K562 (cell line): Measurements from ENCODE around the gene RHOF. TPM values are rescaled to one million over a fixed set of nuclear protein-coding genes. Genes with fewer than 3 reads are reported as not detected.
A peak's percentile ranks its signal among the peaks of the same experiment; 100 is the strongest.

Source experiments
- ATAC-seq: fragments of 200-7000 bp; cut with Tn5 transposase; 3 replicates; pipeline ENCODE4 v1.9.1; 2020; ENCODE audit warnings: moderate library complexity
- BruUV-seq: library from RNA; stranded (reverse); fragments of 400-500 nt; replicated peaks from 2 replicates; lab custom pipeline; 2021; lab: Mats Ljungman, UMichigan
- CTCF ChIA-PET: fragments of 300-600 bp; formaldehyde crosslinking; extraction: SDS; loops from one replicate; lab custom pipeline; 2021; ENCODE audit warnings: low intra/inter-chr PET ratio; lab: Yijun Ruan, JAX
- POLR2A ChIA-PET: fragments of 300-600, 350-650 bp; sonication (Branson Sonifier 250); formaldehyde crosslinking; extraction: SDS; loops from one replicate; lab custom pipeline; 2021; ENCODE audit warnings: antibody characterized with exemption, inconsistent platforms; lab: Yijun Ruan, JAX
- DNase-seq, 4 experiments: peaks; one replicate each; pipeline versions ENCODE4 v3.0.0 to v3.0.0-alpha.2; 2011 to 2018; ENCODE audit warnings: low spot score in 3 of 4, mixed read lengths in 3 of 4; ENCODE audit errors: extremely low read depth in 1 of 4
- FAIRE-seq: peaks from 2 replicates; lab custom pipeline; 2011; peaks lifted over from hg19 to GRCh38; lab: Jason Lieb, UNC
- H2AFZ ChIP-seq: 2 replicates; pipeline ENCODE4 v1.6.0; 2011; ENCODE audit warnings: low read depth, low read length, control low read depth, inconsistent platforms
- H3K27ac ChIP-seq: fragments of 200-600 bp; 3 replicates; pipeline ENCODE4 v1.8.0; 2011; ENCODE audit warnings: low read depth, mild to moderate bottlenecking, control low read depth, inconsistent platforms, low read length, moderate library complexity, mixed read lengths; ENCODE audit errors: extremely low read depth
- H3K27me3 ChIP-seq, 2 experiments: fragments of 300-600 bp in 1 of 2; 2 replicates in 1 of 2; 3 replicates in 1 of 2; pipeline versions ENCODE4 v1.6.0 to v1.8.0; 2011; ENCODE audit warnings: inconsistent platforms in 2 of 2, low read length in 2 of 2, mild to moderate bottlenecking in 1 of 2, mixed read lengths in 1 of 2, moderate library complexity in 1 of 2; ENCODE audit not compliant: control insufficient read depth in 2 of 2, insufficient read depth in 2 of 2
- H3K36me3 ChIP-seq: fragments of 300-600 bp; 3 replicates; pipeline ENCODE4 v1.8.0; 2011; ENCODE audit warnings: mild to moderate bottlenecking, low read length, inconsistent platforms; ENCODE audit not compliant: control insufficient read depth, insufficient read depth
- H3K4me1 ChIP-seq, 2 experiments: fragments of 200-600 bp in 1 of 2; replicated peaks in 1 of 2; 2 replicates in 1 of 2; 3 replicates in 1 of 2; pipeline versions ENCODE4 v1.5.1 to v1.8.0; 2011; ENCODE audit warnings: inconsistent platforms in 2 of 2, low read length in 2 of 2, mild to moderate bottlenecking in 1 of 2, mixed read lengths in 1 of 2, moderate library complexity in 1 of 2; ENCODE audit not compliant: control insufficient read depth in 2 of 2, insufficient read depth in 2 of 2
- H3K4me2 ChIP-seq: 2 replicates; pipeline ENCODE4 v1.6.1; 2011; ENCODE audit warnings: low read length, control low read depth, inconsistent platforms, mixed read lengths; ENCODE audit not compliant: insufficient read depth
- H3K4me3 ChIP-seq: fragments of 200-600 bp; sonication (generic), shearing (Covaris generic); 2 replicates; pipeline ENCODE4 v1.5.1; 2016; ENCODE audit warnings: control low read depth, inconsistent platforms
- H3K79me2 ChIP-seq: fragments of 200-600 bp; 3 replicates; pipeline ENCODE4 v1.8.0; 2011; ENCODE audit warnings: low read length, inconsistent platforms; ENCODE audit not compliant: control insufficient read depth, insufficient read depth
- H3K9ac ChIP-seq, 2 experiments: 2 replicates each; pipeline versions ENCODE4 v1.6.0 to v1.6.1; 2011; ENCODE audit warnings: low read depth in 2 of 2, low read length in 2 of 2, control low read depth in 1 of 2, inconsistent platforms in 1 of 2, mild to moderate bottlenecking in 1 of 2, mixed read lengths in 1 of 2; ENCODE audit not compliant: insufficient read depth in 1 of 2
- H3K9me1 ChIP-seq: one replicate; pipeline ENCODE4 v1.6.0; 2011; ENCODE audit warnings: inconsistent platforms, mild to moderate bottlenecking, low read length, moderate library complexity; ENCODE audit not compliant: control insufficient read depth, insufficient read depth
- H3K9me3 ChIP-seq: replicated peaks from 2 replicates; pipeline ENCODE4 v1.5.1; 2011; ENCODE audit warnings: low read depth, low read length, inconsistent platforms; ENCODE audit not compliant: control insufficient read depth, insufficient read depth
- H4K20me1 ChIP-seq: replicated peaks from 2 replicates; pipeline ENCODE4 v1.6.1; 2011; ENCODE audit warnings: low read length, inconsistent platforms, mixed read lengths; ENCODE audit not compliant: control insufficient read depth, insufficient read depth
- RBFOX2 ChIP-seq: fragments of 200-400 bp; formaldehyde crosslinking; IDR thresholded peaks from 2 replicates; pipeline ENCODE4 v1.6.1; 2017; ENCODE audit warnings: low read depth, mild to moderate bottlenecking, low read length, moderate library complexity
- WGBS: fragments of 100-300 bp; shearing (Covaris generic); methylation state at CpG from one replicate; pipeline ENCODE4 v1.1.6; 2016; ENCODE audit warnings: low coverage, mixed read lengths; ENCODE audit not compliant: insufficient coverage; ENCODE audit errors: missing lambda C conversion rate; 5-methylcytosine and 5-hydroxymethylcytosine counted together
- in situ Hi-C: fragments of 300-500 bp; cut with MboI; formaldehyde crosslinking; loops from 4 replicates; pipeline ENCODE4 v1.15.0; 2018; ENCODE audit warnings: inconsistent platforms, mixed read lengths
- intact Hi-C: fragments of 100-400 bp; cut with micrococcal nuclease; formaldehyde crosslinking; loops from 2 replicates; pipeline ENCODE4 v1.14.2; 2022
- polyA plus RNA-seq, 8 experiments: library from polyadenylated mRNA; depleted of rRNA in 4 of 8; stranded (reverse) in 5 of 8; unstranded in 3 of 8; fragments of >200 nt; fragmentation: Nextera tagmentation in 2 of 8; fragmentation: Illumina TruSeq in 1 of 8; extraction: Ambion mirVana in 2 of 8; extraction: Trizol in 1 of 8; gene quantifications; 2 replicates each; pipeline versions ENCODE4 v1.2.1 to v1.2.3, GENCODE V29; 2011 to 2014; ENCODE audit warnings: inconsistent platforms in 1 of 8, missing spikeins in 1 of 8
- total RNA-seq, 7 experiments: library from RNA; depleted of rRNA in 6 of 7; stranded (reverse); fragments of >200 nt in 6 of 7; fragmentation: Illumina TruSeq in 2 of 7; extraction: Trizol in 2 of 7; gene quantifications; 2 replicates each; pipeline versions ENCODE4 v1.2.1 to v1.2.3, GENCODE V29; 2011 to 2021; ENCODE audit warnings: low replicate concordance in 1 of 7
- TF ChIP-seq, protein P1 (sequence below): fragments of 450-650 bp; IDR thresholded peaks from 2 replicates; pipeline ENCODE4 v1.7.0; 2016; ENCODE audit warnings: borderline replicate concordance
- TF ChIP-seq, protein P2 (sequence below): sonication (generic); formaldehyde crosslinking; IDR thresholded peaks from 2 replicates; pipeline ENCODE4 v1.8.0; 2022; ENCODE audit warnings: mild to moderate bottlenecking, low read depth, missing genetic modification reagents

The RHOF gene
- total and polyA plus RNA-seq, 9 of the 15 experiments (the other 6 are each of a cell fraction or from before 2014, with no cell fraction given): 0.13 to 10.1 (median 4.0) TPM

- no peak overlapping the region for H2AFZ ChIP-seq
- FAIRE-seq (no peak), DNase-seq (no peak), ATAC-seq (no peak)
- WGBS: 97% methylated on average over 11 of the region's 18 CpGs
- H3K27ac ChIP-seq: no peak overlapping the region
- H3K36me3 ChIP-seq: peaks cover 87% of the 10 kb centered on the region
- peak overlapping the region in 1 of 2 experiments; percentile 48; a peak in 1 of 4 replicates for H3K9ac ChIP-seq
- H3K4me3 ChIP-seq: no peak overlapping the region
- no peaks in the 10 kb centered on the region for H3K9me1 ChIP-seq
- TF ChIP-seq, protein P1, sequence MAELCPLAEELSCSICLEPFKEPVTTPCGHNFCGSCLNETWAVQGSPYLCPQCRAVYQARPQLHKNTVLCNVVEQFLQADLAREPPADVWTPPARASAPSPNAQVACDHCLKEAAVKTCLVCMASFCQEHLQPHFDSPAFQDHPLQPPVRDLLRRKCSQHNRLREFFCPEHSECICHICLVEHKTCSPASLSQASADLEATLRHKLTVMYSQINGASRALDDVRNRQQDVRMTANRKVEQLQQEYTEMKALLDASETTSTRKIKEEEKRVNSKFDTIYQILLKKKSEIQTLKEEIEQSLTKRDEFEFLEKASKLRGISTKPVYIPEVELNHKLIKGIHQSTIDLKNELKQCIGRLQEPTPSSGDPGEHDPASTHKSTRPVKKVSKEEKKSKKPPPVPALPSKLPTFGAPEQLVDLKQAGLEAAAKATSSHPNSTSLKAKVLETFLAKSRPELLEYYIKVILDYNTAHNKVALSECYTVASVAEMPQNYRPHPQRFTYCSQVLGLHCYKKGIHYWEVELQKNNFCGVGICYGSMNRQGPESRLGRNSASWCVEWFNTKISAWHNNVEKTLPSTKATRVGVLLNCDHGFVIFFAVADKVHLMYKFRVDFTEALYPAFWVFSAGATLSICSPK: no peak
- TF ChIP-seq RBFOX2: peak; percentile 31; the same call in 1 of the 2 replicates
- TF ChIP-seq, protein P2, sequence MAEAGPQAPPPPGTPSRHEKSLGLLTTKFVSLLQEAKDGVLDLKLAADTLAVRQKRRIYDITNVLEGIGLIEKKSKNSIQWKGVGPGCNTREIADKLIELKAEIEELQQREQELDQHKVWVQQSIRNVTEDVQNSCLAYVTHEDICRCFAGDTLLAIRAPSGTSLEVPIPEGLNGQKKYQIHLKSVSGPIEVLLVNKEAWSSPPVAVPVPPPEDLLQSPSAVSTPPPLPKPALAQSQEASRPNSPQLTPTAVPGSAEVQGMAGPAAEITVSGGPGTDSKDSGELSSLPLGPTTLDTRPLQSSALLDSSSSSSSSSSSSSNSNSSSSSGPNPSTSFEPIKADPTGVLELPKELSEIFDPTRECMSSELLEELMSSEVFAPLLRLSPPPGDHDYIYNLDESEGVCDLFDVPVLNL (CRISPR knock-in tag): no peak
- POLR2A ChIA-PET: interaction anchor here (0.6 kb wide), 1 partner anchor 1220 kb away, joined by 3 read pairs; no protein-coding TSS in a partner anchor
- H3K4me1 ChIP-seq: peaks cover 7 to 18% of the 10 kb centered on the region in 2 experiments; a peak in 3 of 5 replicates
- peaks cover 4% of the 10 kb centered on the region; the same call in 1 of the 2 replicates for H4K20me1 ChIP-seq
- H3K79me2 ChIP-seq: peaks cover 17% of the 10 kb centered on the region
- in situ Hi-C loops: no loop called here
- CTCF ChIA-PET: no interaction called here
- no peaks in the 10 kb centered on the region for H3K27me3 ChIP-seq
- no TSS peak for BruUV-seq
- no peak overlapping the region for H3K4me2 ChIP-seq
- intact Hi-C loops: no loop called here
- H3K9me3 ChIP-seq: no peaks in the 10 kb centered on the region
Observed at GRCh38 chr12:121817648-121818043, 24.2 kb upstream of the RHOF start.
